BLaER1 (cell line): ENCODE data around the gene GAL3ST2.

Experiments
- H3K27ac ChIP-seq: shearing (Covaris generic); formaldehyde crosslinking; 2 replicates; pipeline ENCODE4 v1.8.1; 2022
- H3K27me3 ChIP-seq: shearing (Covaris generic); formaldehyde crosslinking; 2 replicates; pipeline ENCODE4 v1.8.1; 2022
- H3K36me3 ChIP-seq: shearing (Covaris generic); formaldehyde crosslinking; 2 replicates; pipeline ENCODE4 v1.8.1; 2022
- H3K4me1 ChIP-seq: shearing (Covaris generic); formaldehyde crosslinking; 2 replicates; pipeline ENCODE4 v1.8.1; 2022
- H3K4me2 ChIP-seq: shearing (Covaris generic); formaldehyde crosslinking; 2 replicates; pipeline ENCODE4 v1.8.1; 2022
- H3K4me3 ChIP-seq: shearing (Covaris generic); formaldehyde crosslinking; 2 replicates; pipeline ENCODE4 v1.8.1; 2022
- H3K9ac ChIP-seq: shearing (Covaris generic); formaldehyde crosslinking; 2 replicates; pipeline ENCODE4 v1.8.1; 2022
- H3K9me3 ChIP-seq: shearing (Covaris generic); formaldehyde crosslinking; 2 replicates; pipeline ENCODE4 v1.8.1; 2022
- H4K20me1 ChIP-seq: shearing (Covaris generic); formaldehyde crosslinking; 2 replicates; pipeline ENCODE4 v1.8.1; 2022
- Cebpa-rat ChIP-seq: shearing (Covaris generic); IDR thresholded peaks from 2 replicates; pipeline ENCODE4 v1.8.1; 2022

GAL3ST2 gene

GRCh38 chr2:241850544-241851324 lies 74.1 kb downstream of the GAL3ST2 start:
- peaks cover 17% of the 10 kb centered on the region; the same call in 1 of the 2 replicates for H3K36me3 ChIP-seq
- peak overlapping the region; percentile 35; the same call in 1 of the 2 replicates for H3K27ac ChIP-seq
- H3K9me3 ChIP-seq, result no peaks in the 10 kb centered on the region
- H3K27me3 ChIP-seq, result no peaks in the 10 kb centered on the region
- no peaks in the 10 kb centered on the region for H4K20me1 ChIP-seq
- no peak overlapping the region for H3K9ac ChIP-seq
- no peak overlapping the region for H3K4me2 ChIP-seq
- peaks cover 37% of the 10 kb centered on the region for H3K4me1 ChIP-seq
- no peak overlapping the region for H3K4me3 ChIP-seq
- no peak for TF ChIP-seq Cebpa-rat

- Histone ChIP-seq H3K27ac (peak overlapping the region; percentile 30; the same call in 1 of the 2 replicates), H4K20me1 (no peaks in the 10 kb centered on the region), H3K4me2 (no peak overlapping the region), H3K9me3 (no peaks in the 10 kb centered on the region), H3K36me3 (peaks cover 17% of the 10 kb centered on the region; the same call in 1 of the 2 replicates), H3K4me3 (no peak overlapping the region), H3K4me1 (peaks cover 39% of the 10 kb centered on the region), H3K27me3 (no peaks in the 10 kb centered on the region), H3K9ac (no peak overlapping the region)
- TF ChIP-seq Cebpa-rat, result no peak
These were observed 74.9 kb downstream of the GAL3ST2 start for GRCh38 chr2:241851325-241852115.

- no peak overlapping the region for H3K9ac ChIP-seq
- no peak overlapping the region for H3K27ac ChIP-seq
- H3K4me2 ChIP-seq, result no peak overlapping the region
- peaks cover 17% of the 10 kb centered on the region; the same call in 1 of the 2 replicates for H3K36me3 ChIP-seq
- no peak overlapping the region for H3K4me3 ChIP-seq
- H4K20me1 ChIP-seq, result no peaks in the 10 kb centered on the region
- no peaks in the 10 kb centered on the region for H3K9me3 ChIP-seq
- peaks cover 46% of the 10 kb centered on the region for H3K4me1 ChIP-seq
- TF ChIP-seq Cebpa-rat, result no peak
- no peaks in the 10 kb centered on the region for H3K27me3 ChIP-seq
These were observed 75.7 kb downstream of the GAL3ST2 start for GRCh38 chr2:241852116-241852980.

GRCh38 chr2:241852981-241853631 lies 76.5 kb downstream of the GAL3ST2 start:
- H4K20me1 ChIP-seq, result no peaks in the 10 kb centered on the region
- H3K9me3 ChIP-seq, result no peaks in the 10 kb centered on the region
- peaks cover 17% of the 10 kb centered on the region; the same call in 1 of the 2 replicates for H3K36me3 ChIP-seq
- H3K27me3 ChIP-seq, result no peaks in the 10 kb centered on the region
- no peak overlapping the region for H3K4me3 ChIP-seq
- H3K4me2 ChIP-seq, result peak overlapping the region; percentile 100
- no peak overlapping the region for H3K27ac ChIP-seq
- H3K9ac ChIP-seq, result no peak overlapping the region
- no peak for TF ChIP-seq Cebpa-rat
- H3K4me1 ChIP-seq, result peaks cover 54% of the 10 kb centered on the region
